22Rv1 (cell line): Measurements from ENCODE around the gene N4BP2L2.
"Not testable (repeated sequence)": the region's sequence is repeated elsewhere in the genome, so short reads cannot be mapped to it uniquely, and the experiment has no call there.

Experiments
- H3K27ac ChIP-seq: fragments of 450-650 bp; 2 replicates; pipeline ENCODE4 v1.5.1; 2017
- ZFX ChIP-seq: fragments of 450-650 bp; IDR thresholded peaks from 2 replicates; pipeline ENCODE4 v1.6.1; 2017; ENCODE audit warnings: antibody characterized with exemption, borderline replicate concordance
- TF ChIP-seq, protein P1 (sequence below): fragments of 450-650 bp; IDR thresholded peaks from 2 replicates; pipeline ENCODE4 v1.5.1; 2017; ENCODE audit warnings: mild to moderate bottlenecking

Gene N4BP2L2

DNA sequence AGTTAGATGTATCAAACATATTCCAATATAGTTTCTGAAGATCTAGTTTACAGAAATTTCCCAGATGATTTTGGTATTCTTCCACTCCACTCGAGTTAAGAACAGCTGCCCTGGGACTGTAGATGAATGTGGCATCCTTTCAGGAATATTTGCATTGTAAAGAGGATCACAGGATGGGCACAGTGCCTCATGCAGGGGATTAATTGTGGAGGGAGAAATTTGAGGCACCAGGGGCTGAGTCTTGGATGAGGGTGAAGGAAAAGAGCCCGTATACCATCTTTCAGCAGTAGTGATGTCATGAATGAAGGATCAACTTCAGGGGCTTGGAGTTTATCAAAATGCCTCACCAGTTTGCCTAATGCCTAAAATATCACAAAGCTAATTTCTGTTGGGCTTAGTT, 43.7 kb upstream of the N4BP2L2 start:
- H3K27ac ChIP-seq, result no peak overlapping the region
- TF ChIP-seq, protein P1, sequence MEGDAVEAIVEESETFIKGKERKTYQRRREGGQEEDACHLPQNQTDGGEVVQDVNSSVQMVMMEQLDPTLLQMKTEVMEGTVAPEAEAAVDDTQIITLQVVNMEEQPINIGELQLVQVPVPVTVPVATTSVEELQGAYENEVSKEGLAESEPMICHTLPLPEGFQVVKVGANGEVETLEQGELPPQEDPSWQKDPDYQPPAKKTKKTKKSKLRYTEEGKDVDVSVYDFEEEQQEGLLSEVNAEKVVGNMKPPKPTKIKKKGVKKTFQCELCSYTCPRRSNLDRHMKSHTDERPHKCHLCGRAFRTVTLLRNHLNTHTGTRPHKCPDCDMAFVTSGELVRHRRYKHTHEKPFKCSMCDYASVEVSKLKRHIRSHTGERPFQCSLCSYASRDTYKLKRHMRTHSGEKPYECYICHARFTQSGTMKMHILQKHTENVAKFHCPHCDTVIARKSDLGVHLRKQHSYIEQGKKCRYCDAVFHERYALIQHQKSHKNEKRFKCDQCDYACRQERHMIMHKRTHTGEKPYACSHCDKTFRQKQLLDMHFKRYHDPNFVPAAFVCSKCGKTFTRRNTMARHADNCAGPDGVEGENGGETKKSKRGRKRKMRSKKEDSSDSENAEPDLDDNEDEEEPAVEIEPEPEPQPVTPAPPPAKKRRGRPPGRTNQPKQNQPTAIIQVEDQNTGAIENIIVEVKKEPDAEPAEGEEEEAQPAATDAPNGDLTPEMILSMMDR, result no peak
- no peak for TF ChIP-seq ZFX

DNA sequence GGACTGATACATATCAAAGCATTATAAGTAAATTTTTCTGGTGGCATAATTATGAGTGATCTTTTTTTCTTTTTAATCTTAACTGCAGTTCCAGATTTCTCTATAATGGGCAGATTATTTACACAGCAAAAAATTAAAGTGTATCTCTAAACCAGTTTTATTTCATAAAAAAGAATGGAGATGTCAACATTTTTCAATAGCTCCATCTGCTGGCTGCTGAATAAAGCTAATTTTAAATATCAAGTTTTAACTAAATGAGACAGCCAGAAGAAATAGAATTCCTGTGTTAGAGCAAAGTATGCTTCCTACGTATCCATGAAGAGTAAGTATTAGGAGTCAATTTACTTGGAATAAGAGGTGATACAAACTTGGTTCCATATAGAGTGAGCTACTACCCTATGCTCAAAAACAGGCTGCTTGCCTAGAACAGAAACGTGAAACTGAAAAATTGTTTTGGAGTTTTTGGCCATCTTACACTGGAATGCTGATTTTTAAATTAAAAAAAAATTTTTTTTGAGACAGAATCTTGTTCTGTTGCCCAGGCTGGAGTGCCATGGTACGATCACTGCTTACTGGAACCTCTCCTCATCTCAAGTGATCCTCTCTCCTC, 42.7 kb upstream of the N4BP2L2 start:
- TF ChIP-seq, protein P1, result peak; percentile 71
- no peak for TF ChIP-seq ZFX

DNA sequence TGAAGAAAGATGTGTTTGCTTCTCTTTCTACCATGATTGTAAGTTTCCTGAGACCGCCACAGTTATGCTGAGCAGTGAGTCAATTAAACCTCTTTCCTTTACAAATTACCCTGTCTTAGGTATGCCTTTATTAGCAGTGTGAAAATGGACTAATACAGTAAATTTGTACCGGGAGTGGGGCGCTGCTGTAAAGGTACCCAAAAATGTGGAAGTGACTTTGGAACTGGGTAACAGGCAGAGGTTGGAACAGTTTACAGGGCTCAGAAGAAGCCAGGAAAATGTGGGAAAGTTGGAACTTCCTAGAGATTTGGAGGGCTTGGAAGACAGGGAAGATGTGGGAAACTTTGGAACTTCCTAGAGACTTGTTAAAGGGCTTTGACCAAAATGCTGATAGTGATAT, 38.4 kb upstream of the N4BP2L2 start:
- no peak overlapping the region for H3K27ac ChIP-seq
- TF ChIP-seq, protein P1, result no peak
- no peak for TF ChIP-seq ZFX

More for the DNA sequence above, 42.7 kb upstream of the N4BP2L2 start:
- no peak overlapping the region for H3K27ac ChIP-seq

GRCh38 chr13:32575687-32576086, 37.1 kb upstream of the N4BP2L2 start:
- not testable (repeated sequence) for H3K27ac ChIP-seq

DNA sequence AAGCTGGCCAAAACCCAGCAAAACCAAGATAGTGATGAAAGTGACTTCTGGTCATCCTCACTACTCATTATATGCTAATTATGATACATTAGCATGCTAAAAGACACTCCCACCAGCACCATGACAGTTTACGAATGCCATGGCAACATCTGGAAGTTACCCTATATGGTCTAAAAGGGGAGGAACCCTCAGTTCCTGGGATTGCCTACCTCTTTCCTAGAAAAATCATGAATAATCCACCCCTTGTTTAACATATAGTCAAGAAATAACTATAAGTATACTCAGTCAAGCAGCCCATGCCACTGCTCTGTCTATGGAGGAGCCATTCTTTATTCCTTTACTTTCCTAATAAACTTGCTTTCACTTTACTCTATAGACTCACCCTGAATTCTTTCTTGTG, 22.2 kb upstream of the N4BP2L2 start:
- H3K27ac ChIP-seq, result not testable (repeated sequence)

DNA sequence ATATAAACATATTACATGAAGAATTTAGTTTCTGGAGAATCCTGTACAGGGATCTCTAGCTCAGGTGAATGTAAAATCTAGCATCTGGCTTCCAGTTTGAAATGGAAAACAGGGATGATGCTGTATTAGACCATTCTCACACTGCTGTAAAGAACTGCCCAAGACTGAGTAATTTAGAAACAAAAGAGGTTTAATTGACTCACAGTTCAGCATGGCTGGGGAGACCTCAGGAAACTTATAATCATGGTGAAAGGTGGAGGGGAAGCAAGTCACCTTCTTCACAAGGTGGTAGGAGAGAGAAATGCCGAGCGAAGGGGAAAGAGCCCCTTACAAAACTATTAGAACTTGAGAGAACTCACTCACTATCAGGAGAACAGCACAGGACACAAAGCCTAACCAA, 17.0 kb upstream of the N4BP2L2 start:
- TF ChIP-seq, protein P1, result no peak
- TF ChIP-seq ZFX, result no peak
- H3K27ac ChIP-seq, result no peak overlapping the region

GRCh38 chr13:32553720-32554119, 15.1 kb upstream of the N4BP2L2 start:
- TF ChIP-seq ZFX, result no peak
- H3K27ac ChIP-seq, result no peak overlapping the region

GRCh38 chr13:32549788-32550187, 11.2 kb upstream of the N4BP2L2 start:
- no peak overlapping the region for H3K27ac ChIP-seq
- no peak for TF ChIP-seq ZFX
- TF ChIP-seq, protein P1, result no peak

DNA sequence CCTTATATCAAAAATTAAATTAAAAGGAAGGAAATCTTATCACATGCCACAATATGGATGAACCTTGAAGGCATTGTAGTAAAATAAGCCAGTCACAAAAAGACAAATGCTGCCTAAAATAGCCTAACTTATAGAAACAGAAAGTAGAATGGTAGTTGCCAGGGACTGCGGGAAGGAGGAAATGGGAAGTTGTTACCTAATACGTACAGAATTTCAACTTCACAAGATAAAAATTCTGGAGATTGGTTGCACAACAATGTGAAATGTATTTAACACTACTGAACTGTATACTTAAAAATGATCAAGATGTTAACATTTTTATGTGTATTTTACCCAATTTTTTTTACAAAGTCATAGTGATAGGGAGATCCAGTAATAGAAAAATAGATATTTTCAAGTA, 10.2 kb upstream of the N4BP2L2 start:
- no peak for TF ChIP-seq ZFX
- TF ChIP-seq, protein P1, result no peak
- no peak overlapping the region for H3K27ac ChIP-seq
